Tongue (tissue), 2 donors: Measurements from ENCODE around the gene RNF149. TPM values are rescaled to one million over a fixed set of nuclear protein-coding genes. Genes with fewer than 3 reads are reported as not detected.
A peak's percentile ranks its signal among the peaks of the same experiment; 100 is the strongest.
"Not testable (repeated sequence)": the region's sequence is repeated elsewhere in the genome, so short reads cannot be mapped to it uniquely, and the experiment has no call there.

Source experiments
- DNase-seq: peaks from one replicate; pipeline ENCODE4 v3.0.0-alpha.2; 2015
- total RNA-seq: library from RNA; depleted of rRNA; stranded (reverse); fragments of >200 nt; gene quantifications from one replicate; pipeline ENCODE4 v1.2.3, GENCODE V29; 2014

The RNF149 gene
- 64.8 TPM for total RNA-seq

GRCh38 chr2:101308432-101309210, at the start of gene RNF149:
Gene RNF149, minus strand, starts transcription at chr2:101308701. Its CDS starts 113 bp downstream, at chr2:101308588.
- DNase-seq: peak; percentile 97

GRCh38 chr2:101357376-101357775, 48.9 kb upstream of the RNF149 start:
- no peak for DNase-seq

GRCh38 chr2:101356521-101356920, 48.0 kb upstream of the RNF149 start:
- no peak for DNase-seq

GRCh38 chr2:101356055-101356454, 47.6 kb upstream of the RNF149 start:
- no peak for DNase-seq

GRCh38 chr2:101355401-101356054, 47.0 kb upstream of the RNF149 start:
- DNase-seq: no peak

- no peak for DNase-seq
These were observed 46.2 kb upstream of the RNF149 start for GRCh38 chr2:101354420-101355311.

GRCh38 chr2:101352631-101353030, 44.1 kb upstream of the RNF149 start:
- not testable (repeated sequence) for DNase-seq

GRCh38 chr2:101351207-101351606, 42.7 kb upstream of the RNF149 start:
- DNase-seq: no peak

- peak; percentile 9 for DNase-seq
These were observed 41.6 kb upstream of the RNF149 start for GRCh38 chr2:101349893-101350662.

GRCh38 chr2:101348883-101349282, 40.4 kb upstream of the RNF149 start:
- no peak for DNase-seq

- DNase-seq: no peak
These were observed 38.4 kb upstream of the RNF149 start for GRCh38 chr2:101346909-101347308.

- no peak for DNase-seq
These were observed 35.6 kb upstream of the RNF149 start for GRCh38 chr2:101344137-101344536.

- no peak for DNase-seq
These were observed 34.1 kb upstream of the RNF149 start for GRCh38 chr2:101342625-101343008.

- peak; percentile 83 for DNase-seq
These were observed 33.6 kb upstream of the RNF149 start for GRCh38 chr2:101341901-101342624.

GRCh38 chr2:101341421-101341820, 32.9 kb upstream of the RNF149 start:
- no peak for DNase-seq

- DNase-seq: no peak
These were observed 31.6 kb upstream of the RNF149 start for GRCh38 chr2:101340141-101340551.

GRCh38 chr2:101339266-101339880, 30.9 kb upstream of the RNF149 start:
- DNase-seq: no peak

GRCh38 chr2:101337877-101338276, 29.4 kb upstream of the RNF149 start:
- no peak for DNase-seq

GRCh38 chr2:101332885-101333766, 24.6 kb upstream of the RNF149 start:
- DNase-seq: no peak

GRCh38 chr2:101331202-101331601, 22.7 kb upstream of the RNF149 start:
- DNase-seq: no peak
